Uterus (tissue), 2 donors: ENCODE results near the gene CORIN.

Experiments
- POLR2A ChIP-seq, 2 donors: fragments of 450-650 bp; IDR thresholded peaks; one replicate each; pipeline ENCODE4 v1.6.1; 2016; ENCODE audit warnings: antibody characterized with exemption in 2 of 2, mild to moderate bottlenecking in 1 of 2, moderate library complexity in 1 of 2
- TF ChIP-seq, protein P1 (sequence below), 4 experiments: fragments of 200-600 bp in 2 of 4; fragments of 450-650 bp in 2 of 4; sonication (generic) in 2 of 4; IDR thresholded peaks; one replicate each; pipeline ENCODE4 v1.5.1; 2016 to 2019; ENCODE audit warnings: antibody characterized with exemption in 4 of 4, mild to moderate bottlenecking in 2 of 4, moderate library complexity in 1 of 4

DNA sequence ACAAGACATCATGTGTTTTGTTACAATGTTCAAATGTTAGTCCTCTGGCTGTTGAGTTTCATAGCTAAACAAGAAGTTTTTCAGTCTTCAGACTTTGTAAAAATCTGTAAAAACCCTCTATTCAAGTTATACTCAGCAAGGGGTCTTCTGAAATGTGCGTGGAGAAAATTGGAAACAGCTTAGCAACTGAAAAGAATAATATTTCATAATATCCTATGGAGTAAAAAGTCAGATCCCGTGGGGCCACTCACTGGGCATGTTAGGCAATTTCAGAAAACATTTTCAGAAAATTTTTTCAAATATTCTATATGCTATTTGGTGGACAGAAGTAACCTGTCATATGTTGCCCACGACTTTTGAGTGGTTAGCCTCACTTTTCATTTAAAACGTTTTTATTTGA is 118.3 kb downstream of the CORIN start:
- TF ChIP-seq, protein P1, sequence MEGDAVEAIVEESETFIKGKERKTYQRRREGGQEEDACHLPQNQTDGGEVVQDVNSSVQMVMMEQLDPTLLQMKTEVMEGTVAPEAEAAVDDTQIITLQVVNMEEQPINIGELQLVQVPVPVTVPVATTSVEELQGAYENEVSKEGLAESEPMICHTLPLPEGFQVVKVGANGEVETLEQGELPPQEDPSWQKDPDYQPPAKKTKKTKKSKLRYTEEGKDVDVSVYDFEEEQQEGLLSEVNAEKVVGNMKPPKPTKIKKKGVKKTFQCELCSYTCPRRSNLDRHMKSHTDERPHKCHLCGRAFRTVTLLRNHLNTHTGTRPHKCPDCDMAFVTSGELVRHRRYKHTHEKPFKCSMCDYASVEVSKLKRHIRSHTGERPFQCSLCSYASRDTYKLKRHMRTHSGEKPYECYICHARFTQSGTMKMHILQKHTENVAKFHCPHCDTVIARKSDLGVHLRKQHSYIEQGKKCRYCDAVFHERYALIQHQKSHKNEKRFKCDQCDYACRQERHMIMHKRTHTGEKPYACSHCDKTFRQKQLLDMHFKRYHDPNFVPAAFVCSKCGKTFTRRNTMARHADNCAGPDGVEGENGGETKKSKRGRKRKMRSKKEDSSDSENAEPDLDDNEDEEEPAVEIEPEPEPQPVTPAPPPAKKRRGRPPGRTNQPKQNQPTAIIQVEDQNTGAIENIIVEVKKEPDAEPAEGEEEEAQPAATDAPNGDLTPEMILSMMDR (IDR thresholded peaks at IDR 0.05): no peak
- no peak for TF ChIP-seq POLR2A (IDR thresholded peaks at IDR 0.05)
